Activated CD8-positive, alpha-beta memory T cell treated with anti-CD3 and anti-CD28 coated beads, Interleukin-2, amount 10 ng/mL, durations not matched to agents 7 days and 5 days (primary cell): ENCODE measurements around the gene CALN1. TPM values are rescaled to one million over a fixed set of nuclear protein-coding genes. Genes with fewer than 3 reads are reported as not detected.
"Not testable (repeated sequence)": the region's sequence is repeated elsewhere in the genome, so short reads cannot be mapped to it uniquely, and the experiment has no call there.

Experiments used
- ATAC-seq: fragments of 150-1000 bp; cut with Tn5 transposase; one replicate; pipeline ENCODE4 v1.10.0; 2021; ENCODE audit warnings: moderate library complexity
- CTCF ChIA-PET: fragments of 350-600 bp; sonication (Branson Sonifier 250); formaldehyde crosslinking; loops from one replicate; lab custom pipeline; 2021; ENCODE audit warnings: antibody characterized with exemption; lab: Charles Lee
- DNase-seq: peaks from one replicate; pipeline ENCODE4 v3.0.0-alpha.2; 2020
- H3K27ac Mint-ChIP-seq: one replicate; pipeline ENCODE4 v1.8.0; 2021; ENCODE audit warnings: mild to moderate bottlenecking, mixed read lengths
- H3K27me3 Mint-ChIP-seq: one replicate; pipeline ENCODE4 v1.8.0; 2021; ENCODE audit warnings: mixed read lengths
- H3K36me3 Mint-ChIP-seq: one replicate; pipeline ENCODE4 v1.8.0; 2021; ENCODE audit warnings: mild to moderate bottlenecking, mixed read lengths
- H3K4me1 Mint-ChIP-seq: one replicate; pipeline ENCODE4 v1.8.0; 2021; ENCODE audit warnings: mixed read lengths
- H3K4me3 Mint-ChIP-seq: one replicate; pipeline ENCODE4 v1.8.0; 2021; ENCODE audit warnings: mild to moderate bottlenecking, moderate library complexity, mixed read lengths
- H3K9me3 Mint-ChIP-seq: one replicate; pipeline ENCODE4 v1.8.0; 2022; ENCODE audit warnings: low read depth, mixed read lengths
- total RNA-seq, 2 experiments: library from RNA; stranded (reverse); gene quantifications; one replicate each; pipeline ENCODE4 v1.2.3, GENCODE V29; 2021

CALN1 gene
- not detected for total RNA-seq

DNA sequence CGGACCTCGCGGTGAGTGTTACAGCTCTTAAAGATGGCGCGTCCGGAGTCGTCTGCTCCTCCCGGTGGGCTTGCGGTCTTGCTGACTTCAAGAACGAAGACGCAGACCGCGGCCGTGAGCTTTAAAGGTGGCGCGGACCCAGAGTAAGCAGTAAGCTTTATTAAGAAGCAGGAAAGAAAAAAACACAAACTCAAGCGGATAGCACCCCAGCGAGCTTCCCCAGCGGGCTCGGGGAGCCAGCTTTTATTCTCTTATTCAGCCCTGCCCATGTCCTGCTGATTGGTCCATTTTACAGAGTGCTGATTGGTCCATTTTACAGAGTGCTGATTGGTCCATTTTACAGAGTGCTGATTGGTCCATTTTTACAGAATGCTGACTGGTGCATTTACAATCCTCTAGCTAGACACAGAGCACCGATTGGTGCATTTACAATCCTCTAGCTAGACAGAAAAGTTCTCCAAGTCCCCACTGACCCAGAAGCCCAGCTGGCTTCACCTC is at the start of gene CALN1:
Gene CALN1 (minus strand): TSS at position 218 of the 498 bp plus-strand sequence.
- H3K4me3 Mint-ChIP-seq, H3K36me3 Mint-ChIP-seq, ATAC-seq, DNase-seq, H3K9me3 Mint-ChIP-seq, H3K27me3 Mint-ChIP-seq, H3K27ac Mint-ChIP-seq, H3K4me1 Mint-ChIP-seq, CTCF ChIA-PET: not testable (repeated sequence)

DNA sequence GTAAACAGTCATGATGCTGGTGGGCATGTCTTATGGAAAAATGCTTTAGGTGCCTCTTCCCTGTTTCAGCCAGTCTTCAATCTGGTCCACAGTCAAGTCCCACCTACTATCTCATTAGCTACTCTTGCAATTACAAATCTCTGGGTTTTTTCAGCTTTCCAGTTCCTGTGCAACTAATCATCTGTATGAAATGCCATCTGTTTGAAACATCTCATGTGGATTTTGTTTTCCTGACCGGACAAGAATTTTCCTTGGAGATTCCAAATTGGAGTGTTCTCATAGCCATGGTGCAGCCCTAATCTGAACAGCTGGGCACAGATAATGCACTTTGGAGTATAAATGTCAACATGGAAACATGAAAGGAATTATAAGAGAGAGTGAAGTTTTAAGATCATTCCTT is 41.3 kb upstream of the CALN1 start:
- CTCF ChIA-PET = interaction anchor here (0.6 kb wide), 1 partner anchor 445 kb away, joined by 3 read pairs; no protein-coding TSS in a partner anchor
- no peaks in the 10 kb centered on the region for H3K4me1 Mint-ChIP-seq
- H3K27me3 Mint-ChIP-seq = no peaks in the 10 kb centered on the region
- DNase-seq (no peak), ATAC-seq (no peak)
- no peak overlapping the region for H3K27ac Mint-ChIP-seq
- peaks cover under 1% of the 10 kb centered on the region for H3K9me3 Mint-ChIP-seq
- no peaks in the 10 kb centered on the region for H3K36me3 Mint-ChIP-seq
- H3K4me3 Mint-ChIP-seq = no peak overlapping the region

DNA sequence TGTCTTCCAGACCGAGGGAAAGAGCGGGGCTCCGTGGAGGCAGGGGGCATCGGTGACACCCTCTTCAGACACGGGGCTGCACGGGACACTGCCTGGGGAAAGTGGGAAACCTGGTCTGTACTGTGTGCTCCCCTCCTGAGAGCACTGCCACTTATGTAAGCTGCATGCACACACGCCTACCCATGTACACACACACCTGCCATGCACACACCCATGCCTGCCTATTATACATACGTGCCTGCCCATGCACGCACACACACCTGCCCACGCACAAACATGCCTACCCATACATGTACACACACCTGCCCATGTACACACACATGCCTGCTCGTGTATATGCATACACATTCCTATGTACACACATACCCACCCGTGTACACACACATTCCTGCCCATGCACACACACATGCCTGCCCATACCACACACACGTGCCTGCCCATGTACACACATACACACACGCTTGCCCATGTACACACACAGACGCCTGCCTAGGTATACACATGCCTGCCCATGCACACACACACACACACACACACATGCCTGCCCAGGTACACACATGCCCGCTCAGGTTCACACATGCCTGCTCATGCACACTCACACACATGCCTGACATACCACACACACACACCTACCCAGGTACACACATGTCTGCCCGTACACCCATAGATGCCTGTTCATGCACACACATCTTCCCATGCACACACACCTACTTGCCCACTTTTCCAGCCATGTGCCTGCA is 35.5 kb upstream of the CALN1 start:
- no peaks in the 10 kb centered on the region for H3K4me1 Mint-ChIP-seq
- CTCF ChIA-PET = no interaction called here
- H3K27me3 Mint-ChIP-seq = no peaks in the 10 kb centered on the region
- no peaks in the 10 kb centered on the region for H3K36me3 Mint-ChIP-seq
- no peak overlapping the region for H3K27ac Mint-ChIP-seq
- no peak overlapping the region for H3K4me3 Mint-ChIP-seq
- peaks cover 6% of the 10 kb centered on the region for H3K9me3 Mint-ChIP-seq
- DNase-seq (no peak), ATAC-seq (no peak)

DNA sequence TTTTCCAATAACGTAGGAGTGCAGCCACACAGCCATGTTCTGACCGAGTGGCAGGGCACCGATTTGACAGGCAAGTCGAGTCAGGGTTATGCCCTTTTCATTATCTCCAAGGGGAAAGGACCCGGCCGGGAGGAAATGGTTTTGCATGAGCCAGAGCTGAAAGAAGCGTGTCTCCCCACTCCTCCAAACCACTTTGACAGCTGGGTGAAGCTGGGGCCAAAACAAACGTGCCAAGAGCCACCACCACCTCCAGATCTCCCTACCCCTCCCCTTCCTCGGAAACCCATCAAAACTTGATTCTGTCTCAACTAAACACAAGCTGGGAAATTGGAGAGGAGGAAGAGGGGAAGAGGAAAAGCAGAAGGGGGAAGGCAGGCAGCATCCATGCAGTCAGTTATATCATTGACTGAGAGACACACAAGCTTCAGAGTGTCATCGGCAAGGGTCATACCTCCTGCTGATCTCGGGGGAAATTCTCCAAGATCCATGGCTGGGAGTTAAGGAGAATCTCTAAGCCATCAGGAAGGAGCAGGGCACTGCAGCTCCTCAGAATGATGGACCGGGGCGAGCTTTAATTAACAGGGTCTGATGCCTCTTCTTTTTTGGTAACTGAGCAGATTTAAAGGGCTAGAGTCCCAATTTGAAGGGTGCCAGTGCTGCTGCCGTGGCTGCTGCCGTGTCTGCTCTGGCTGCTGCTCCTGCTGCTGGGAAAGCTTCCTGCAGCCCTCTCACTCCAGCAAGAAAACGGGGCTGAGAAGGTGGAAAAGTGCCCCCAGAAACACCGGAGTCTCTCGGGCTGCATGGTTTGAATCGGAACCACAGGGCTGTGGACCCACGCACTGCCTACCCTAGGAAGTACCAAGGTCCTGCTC is 34.7 kb upstream of the CALN1 start:
- no peak overlapping the region for H3K4me3 Mint-ChIP-seq
- no peak overlapping the region for H3K27ac Mint-ChIP-seq
- ATAC-seq (no peak), DNase-seq (no peak)
- no peaks in the 10 kb centered on the region for H3K4me1 Mint-ChIP-seq
- no peaks in the 10 kb centered on the region for H3K27me3 Mint-ChIP-seq
- no peaks in the 10 kb centered on the region for H3K36me3 Mint-ChIP-seq
- peaks cover 6% of the 10 kb centered on the region for H3K9me3 Mint-ChIP-seq
- CTCF ChIA-PET = no interaction called here

DNA sequence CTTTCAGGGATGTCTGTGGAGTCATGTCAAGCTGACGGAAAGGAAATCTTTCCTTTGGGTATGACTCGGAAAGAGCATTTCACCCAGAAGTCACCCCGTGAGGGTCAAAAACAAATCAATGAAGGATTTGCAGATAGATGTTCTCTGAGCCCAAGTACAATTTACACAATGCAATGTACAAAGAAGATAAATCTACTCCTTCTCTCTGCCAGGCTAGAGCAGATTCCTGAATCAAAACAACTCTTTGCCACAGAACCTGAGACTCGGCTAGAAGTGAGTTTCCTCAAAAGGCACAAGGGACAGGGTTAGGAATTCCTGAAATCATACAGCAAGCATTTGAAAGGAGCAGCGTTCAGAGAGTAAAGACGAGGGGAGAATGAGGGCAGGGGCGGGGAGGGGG is 34.0 kb upstream of the CALN1 start:
- CTCF ChIA-PET = no interaction called here

DNA sequence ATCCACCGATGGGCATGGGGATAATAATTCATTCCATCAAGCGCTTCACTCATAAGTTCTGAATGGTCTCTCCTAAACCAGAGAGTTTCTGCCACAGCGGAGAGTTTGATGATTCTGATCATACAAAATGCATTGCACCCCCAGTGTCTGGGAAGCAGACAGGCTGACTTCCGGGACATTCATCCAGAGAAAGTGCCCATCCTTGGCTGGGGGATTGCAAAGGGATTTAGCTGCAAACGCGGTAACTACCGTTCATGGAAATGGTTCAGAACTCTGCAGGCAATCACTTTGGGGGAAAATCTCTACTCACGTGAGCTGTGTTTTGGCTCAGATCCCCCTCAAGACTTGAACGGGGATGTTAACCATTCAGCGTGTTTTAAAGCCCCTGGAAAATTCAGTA is 33.4 kb upstream of the CALN1 start:
- no peak for DNase-seq
- Mint-ChIP-seq H3K4me3 (no peak overlapping the region), H3K9me3 (peaks cover 6% of the 10 kb centered on the region), H3K36me3 (no peaks in the 10 kb centered on the region), H3K27ac (no peak overlapping the region), H3K4me1 (no peaks in the 10 kb centered on the region), H3K27me3 (no peaks in the 10 kb centered on the region)
- no peak for ATAC-seq
- CTCF ChIA-PET = no interaction called here

More for the DNA sequence above, 34.0 kb upstream of the CALN1 start:
- Mint-ChIP-seq H3K4me1 (no peaks in the 10 kb centered on the region), H3K4me3 (no peak overlapping the region), H3K36me3 (no peaks in the 10 kb centered on the region), H3K9me3 (peaks cover 6% of the 10 kb centered on the region), H3K27me3 (no peaks in the 10 kb centered on the region), H3K27ac (no peak overlapping the region)
- no peak for ATAC-seq
- no peak for DNase-seq

DNA sequence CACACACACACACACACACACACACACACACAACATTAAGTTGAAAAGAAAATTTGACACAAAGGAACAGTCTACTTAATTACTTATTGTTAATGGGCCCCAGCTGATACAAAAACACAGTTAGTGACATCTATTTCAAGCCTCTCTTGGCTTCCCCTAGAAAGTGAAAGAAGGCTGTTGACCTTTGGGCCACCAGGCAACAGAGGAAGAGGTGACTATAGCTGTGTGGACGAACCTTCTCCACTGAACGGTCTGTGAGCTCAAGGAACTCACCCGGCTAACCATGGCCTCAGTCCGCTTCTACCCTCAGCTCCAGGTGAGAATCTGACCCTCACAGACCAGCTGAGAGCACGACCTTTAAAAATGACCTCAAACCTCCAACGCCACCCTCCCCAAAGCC is 32.9 kb upstream of the CALN1 start:
- Mint-ChIP-seq H3K4me1 (no peaks in the 10 kb centered on the region), H3K4me3 (no peak overlapping the region), H3K27me3 (no peaks in the 10 kb centered on the region), H3K9me3 (peaks cover 6% of the 10 kb centered on the region), H3K36me3 (no peaks in the 10 kb centered on the region), H3K27ac (no peak overlapping the region)
- ATAC-seq (no peak), DNase-seq (no peak)
- CTCF ChIA-PET = no interaction called here

DNA sequence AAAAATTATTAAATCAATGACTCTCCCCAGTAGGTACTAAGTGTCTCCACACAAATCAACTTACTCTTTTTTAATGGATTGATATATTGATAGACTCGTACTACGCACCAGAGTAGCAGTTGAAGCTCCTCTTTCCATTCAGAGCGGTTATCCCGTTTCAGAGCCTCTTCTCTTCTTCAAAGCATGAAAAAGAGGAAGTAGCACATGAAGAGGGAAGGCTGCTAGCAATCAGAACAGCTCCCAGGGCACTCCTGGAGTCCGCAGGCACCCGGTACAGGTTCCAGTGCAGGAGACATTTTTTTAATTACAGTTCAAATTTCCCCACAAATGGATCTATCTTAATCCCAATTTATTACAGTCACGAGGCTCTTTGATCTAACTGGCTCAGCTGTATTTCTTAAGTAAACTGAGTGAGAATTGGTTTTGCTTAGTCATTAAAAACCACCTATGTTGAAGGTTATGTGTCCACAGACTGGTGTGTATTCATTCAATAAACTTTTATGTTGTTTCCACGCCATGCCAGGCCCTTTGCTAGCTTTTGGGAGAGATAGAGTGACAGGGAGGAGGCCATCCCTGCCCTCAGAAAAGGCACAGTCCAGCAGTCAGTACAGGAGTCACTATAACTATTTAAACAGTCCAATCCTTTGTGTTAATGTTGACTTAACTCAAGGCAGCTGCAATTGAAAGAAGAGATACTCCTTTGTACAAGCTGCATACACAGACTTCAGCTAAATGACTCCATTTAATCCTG is 32.1 kb upstream of the CALN1 start:
- Mint-ChIP-seq H3K27me3 (no peaks in the 10 kb centered on the region), H3K4me3 (no peak overlapping the region), H3K9me3 (peaks cover 6% of the 10 kb centered on the region), H3K36me3 (no peaks in the 10 kb centered on the region), H3K4me1 (no peaks in the 10 kb centered on the region), H3K27ac (no peak overlapping the region)
- CTCF ChIA-PET = no interaction called here
- no peak for DNase-seq
- ATAC-seq = no peak

DNA sequence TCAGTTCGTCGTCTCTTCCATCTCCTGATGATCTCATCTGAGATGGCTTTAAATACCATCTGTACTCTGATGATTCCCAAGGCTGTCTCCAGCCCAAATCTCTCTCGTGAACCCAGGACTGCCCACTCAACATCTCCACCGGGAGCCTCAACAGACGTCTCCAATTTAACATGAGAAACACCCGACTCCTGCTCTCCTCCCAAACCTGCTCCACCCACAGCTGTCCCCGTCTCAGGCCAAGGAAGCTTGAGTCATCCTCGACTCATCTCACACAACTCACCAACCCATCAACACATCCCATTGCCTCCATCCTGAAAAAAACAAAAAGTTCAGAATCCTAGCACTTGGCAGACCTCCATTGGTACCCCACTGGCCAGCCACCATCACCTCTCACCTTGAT is 29.7 kb upstream of the CALN1 start:
- ATAC-seq (no peak), DNase-seq (no peak)
- Mint-ChIP-seq H3K27ac (no peak overlapping the region), H3K4me3 (no peak overlapping the region), H3K36me3 (no peaks in the 10 kb centered on the region), H3K9me3 (no peaks in the 10 kb centered on the region), H3K4me1 (no peaks in the 10 kb centered on the region), H3K27me3 (no peaks in the 10 kb centered on the region)
- CTCF ChIA-PET = no interaction called here

DNA sequence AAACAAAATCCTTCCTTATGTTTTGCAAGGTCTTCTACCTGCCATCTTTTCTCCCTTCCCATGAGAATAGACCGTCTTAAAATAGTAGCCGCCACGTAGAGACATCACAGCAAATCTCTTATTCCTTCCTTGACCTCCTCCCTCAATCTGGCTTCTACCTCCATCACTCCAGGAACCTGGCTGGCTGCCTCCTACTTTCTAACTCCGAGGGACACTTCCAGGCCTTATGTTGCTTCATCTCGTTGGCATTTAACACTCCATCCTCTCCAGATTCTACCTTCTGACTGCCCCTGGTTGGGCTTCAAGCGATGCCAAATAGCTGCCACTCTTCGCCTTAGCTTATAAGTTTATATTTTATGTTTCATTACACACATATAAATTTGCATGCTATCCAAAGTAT is 26.4 kb upstream of the CALN1 start:
- H3K27me3 Mint-ChIP-seq = no peaks in the 10 kb centered on the region
- ATAC-seq = no peak
- no peak overlapping the region for H3K27ac Mint-ChIP-seq
- H3K4me1 Mint-ChIP-seq = no peaks in the 10 kb centered on the region
- no peak for DNase-seq
- no peaks in the 10 kb centered on the region for H3K9me3 Mint-ChIP-seq
- H3K4me3 Mint-ChIP-seq = no peak overlapping the region
- CTCF ChIA-PET = no interaction called here
- no peaks in the 10 kb centered on the region for H3K36me3 Mint-ChIP-seq

DNA sequence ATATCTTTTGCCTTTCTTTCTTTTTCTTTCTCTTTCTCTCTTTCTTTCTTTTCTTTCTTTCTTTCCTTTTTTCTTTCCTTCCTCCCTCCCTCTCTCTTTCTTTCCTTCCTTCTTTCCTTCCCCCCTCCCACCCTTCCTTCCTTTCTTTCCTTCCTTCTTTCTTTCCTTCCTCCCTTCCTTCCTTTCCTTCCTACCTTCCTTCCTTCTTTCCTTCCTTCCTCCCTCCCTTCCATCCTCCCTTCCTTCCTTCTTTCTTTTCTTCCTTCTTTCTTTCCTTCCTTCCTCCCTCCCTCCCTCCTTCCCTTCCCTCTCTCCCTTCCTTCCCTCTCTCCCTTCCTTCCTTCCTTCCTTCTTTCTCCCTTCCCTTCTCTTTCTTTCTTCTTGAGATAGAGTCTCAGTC is 25.5 kb upstream of the CALN1 start:
- no peak overlapping the region for H3K27ac Mint-ChIP-seq
- no peak for ATAC-seq
- no peak for DNase-seq
- no peak overlapping the region for H3K4me3 Mint-ChIP-seq
- no peaks in the 10 kb centered on the region for H3K27me3 Mint-ChIP-seq
- H3K36me3 Mint-ChIP-seq = no peaks in the 10 kb centered on the region
- H3K9me3 Mint-ChIP-seq = no peaks in the 10 kb centered on the region
- CTCF ChIA-PET = no interaction called here
- H3K4me1 Mint-ChIP-seq = no peaks in the 10 kb centered on the region

DNA sequence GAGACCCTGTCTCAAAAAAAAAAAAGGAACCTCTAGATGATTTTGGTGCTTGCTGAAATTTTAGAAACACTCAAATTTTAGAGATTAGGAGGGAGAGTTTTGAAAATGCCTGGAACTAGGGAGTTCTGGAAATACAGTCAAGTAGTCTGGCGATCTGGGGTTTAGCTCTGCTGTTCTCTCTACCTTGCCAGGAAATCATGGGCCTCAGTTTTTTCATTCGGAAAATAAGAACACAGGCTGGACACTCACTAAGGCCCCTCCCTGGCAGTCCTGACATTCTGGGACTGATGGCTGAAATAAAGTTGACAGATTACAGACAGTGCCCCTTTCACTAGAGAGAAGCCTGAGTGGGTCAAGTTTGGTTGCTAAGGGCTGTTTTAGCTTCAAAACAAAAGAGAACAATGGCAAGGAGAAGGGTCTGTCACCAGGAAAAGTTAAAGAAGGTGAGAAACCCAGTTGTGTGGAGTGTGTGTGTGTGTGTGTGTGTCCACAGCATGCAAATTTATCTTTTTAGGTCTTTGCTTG is 25.0 kb upstream of the CALN1 start:
- ATAC-seq (no peak), DNase-seq (no peak)
- Mint-ChIP-seq H3K36me3 (no peaks in the 10 kb centered on the region), H3K4me1 (no peaks in the 10 kb centered on the region), H3K27ac (no peak overlapping the region), H3K4me3 (no peak overlapping the region), H3K9me3 (no peaks in the 10 kb centered on the region), H3K27me3 (no peaks in the 10 kb centered on the region)
- CTCF ChIA-PET = no interaction called here

DNA sequence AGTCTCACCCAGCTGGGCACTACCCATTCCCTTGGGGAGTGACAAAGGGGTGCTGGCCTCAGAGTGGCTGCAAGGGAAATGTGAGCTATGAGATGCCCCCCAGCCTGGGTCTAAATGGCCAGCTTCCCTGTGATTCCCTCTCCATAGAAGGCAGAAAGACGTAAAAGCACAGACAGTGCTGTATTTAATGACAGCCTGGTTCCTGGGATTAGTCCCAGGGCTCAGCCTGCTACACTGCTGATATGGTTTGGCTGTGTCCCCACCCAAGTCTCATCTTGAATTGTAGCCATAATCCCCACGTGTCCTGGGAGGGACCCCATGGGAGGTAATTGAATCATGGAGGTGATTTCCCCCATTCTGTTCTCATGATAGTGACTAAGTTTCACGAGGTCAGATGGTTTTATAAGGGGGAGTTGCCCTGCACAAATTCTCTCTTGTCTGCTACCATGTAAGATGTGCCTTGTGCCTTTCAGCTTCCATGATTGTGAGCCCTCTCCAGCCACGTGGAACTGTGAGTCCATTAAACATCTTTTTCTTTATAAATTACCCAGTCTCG is 23.9 kb upstream of the CALN1 start:
- Mint-ChIP-seq H3K4me1 (no peaks in the 10 kb centered on the region), H3K27ac (no peak overlapping the region), H3K9me3 (peaks cover 3% of the 10 kb centered on the region), H3K27me3 (no peaks in the 10 kb centered on the region), H3K36me3 (no peaks in the 10 kb centered on the region), H3K4me3 (no peak overlapping the region)
- CTCF ChIA-PET = no interaction called here
- no peak for DNase-seq
- no peak for ATAC-seq
